Activated effector memory CD4-positive, alpha-beta T cell treated with anti-CD3 and anti-CD28 coated beads, Interleukin-2, amount 50 U/mL, for 16 hours (primary cell): Measurements from ENCODE around the gene ATP5IF1.

Experiments used
- DNase-seq: peaks from one replicate; pipeline ENCODE4 v3.0.0-alpha.2; 2020

ATP5IF1 gene

DNA sequence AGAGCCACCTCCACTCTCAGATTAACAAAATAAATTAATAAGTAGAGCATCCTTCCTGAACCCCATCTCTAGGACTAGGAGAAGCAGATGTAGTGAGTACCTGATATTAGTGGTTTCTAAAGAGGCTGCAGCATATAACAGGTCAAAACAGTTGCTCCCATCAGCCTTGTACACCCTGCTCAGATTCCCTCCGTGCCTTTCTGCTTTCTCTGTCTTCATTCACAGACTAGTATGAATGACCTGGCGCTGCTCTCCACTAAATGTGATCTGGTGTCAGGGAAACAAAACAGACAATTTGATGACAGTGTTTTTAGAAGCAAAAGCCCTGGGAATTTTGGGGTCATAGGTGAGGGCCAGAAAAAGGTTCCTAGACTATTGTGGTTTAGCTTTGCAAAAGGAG is 31.7 kb downstream of the ATP5IF1 start:
- DNase-seq: no peak

GRCh38 chr1:28269529-28269928 is 33.6 kb downstream of the ATP5IF1 start:
- no peak for DNase-seq

DNA sequence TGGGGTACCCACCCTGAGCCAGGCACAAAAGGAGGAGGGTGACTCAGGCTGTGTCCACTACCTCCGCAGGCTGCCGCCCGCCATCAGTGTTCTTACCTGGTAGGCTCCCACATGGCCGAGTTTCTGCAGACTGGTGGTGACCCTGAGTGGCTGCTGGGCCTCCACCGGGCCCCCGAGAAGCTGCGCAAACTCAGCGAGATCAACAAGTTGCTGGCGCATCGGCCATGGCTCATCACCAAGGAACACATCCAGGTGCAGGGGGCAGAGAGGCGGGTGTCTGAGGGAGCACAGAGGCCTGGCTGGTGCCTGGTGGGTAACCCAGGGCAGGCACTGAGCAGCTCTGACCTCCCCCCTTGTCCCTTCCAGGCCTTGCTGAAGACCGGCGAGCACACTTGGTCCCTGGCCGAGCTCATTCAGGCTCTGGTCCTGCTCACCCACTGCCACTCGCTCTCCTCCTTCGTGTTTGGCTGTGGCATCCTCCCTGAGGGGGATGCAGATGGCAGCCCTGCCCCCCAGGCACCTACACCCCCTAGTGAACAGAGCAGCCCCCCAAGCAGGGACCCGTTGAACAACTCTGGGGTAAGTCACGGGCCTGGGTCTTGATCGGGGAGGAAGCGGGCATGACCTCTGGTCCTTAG is 36.4 kb downstream of the ATP5IF1 start:
- no peak for DNase-seq

GRCh38 chr1:28273216-28273860 is 37.4 kb downstream of the ATP5IF1 start:
- no peak for DNase-seq

GRCh38 chr1:28278763-28279162 is 42.8 kb downstream of the ATP5IF1 start:
- no peak for DNase-seq

DNA sequence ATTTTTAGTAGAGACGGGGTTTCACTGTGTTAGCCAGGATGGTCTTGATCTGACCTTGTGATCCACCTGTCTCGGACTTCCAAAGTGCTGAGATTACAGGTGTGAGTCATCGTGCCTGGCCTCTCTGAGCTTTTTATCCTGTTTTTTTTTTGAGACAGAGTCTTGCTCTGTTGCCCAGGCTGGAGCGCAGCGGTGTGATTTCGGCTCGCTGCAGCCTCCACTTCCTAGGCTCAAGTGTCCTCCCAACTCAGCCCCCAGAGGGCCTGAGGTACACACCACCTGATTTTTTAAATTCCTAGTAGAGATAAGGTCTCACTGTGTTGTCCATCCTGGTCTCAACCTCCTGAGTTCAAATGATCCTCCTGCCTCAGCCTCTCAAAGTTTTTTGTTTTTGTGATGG is 43.8 kb downstream of the ATP5IF1 start:
- DNase-seq: no peak

DNA sequence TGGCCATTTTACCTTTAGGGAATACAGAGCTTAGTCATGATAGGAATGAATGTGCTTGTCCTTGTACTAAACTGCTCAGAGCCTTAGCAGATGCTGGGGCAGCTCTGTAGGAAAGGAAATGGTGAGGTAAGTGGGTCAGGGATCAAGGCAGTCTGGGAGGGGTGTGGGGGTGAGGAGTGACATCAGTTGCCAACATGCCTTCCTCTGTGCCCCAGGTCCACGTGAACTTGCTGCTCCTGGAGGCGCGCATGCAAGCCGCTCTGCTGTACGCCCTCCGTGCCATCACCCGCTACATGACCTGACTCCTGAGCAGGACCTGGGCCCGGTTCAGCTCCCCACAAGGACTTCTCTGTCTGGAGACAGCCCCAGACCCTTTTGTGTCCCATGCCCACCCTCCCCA is 44.6 kb downstream of the ATP5IF1 start:
- DNase-seq: no peak

DNA sequence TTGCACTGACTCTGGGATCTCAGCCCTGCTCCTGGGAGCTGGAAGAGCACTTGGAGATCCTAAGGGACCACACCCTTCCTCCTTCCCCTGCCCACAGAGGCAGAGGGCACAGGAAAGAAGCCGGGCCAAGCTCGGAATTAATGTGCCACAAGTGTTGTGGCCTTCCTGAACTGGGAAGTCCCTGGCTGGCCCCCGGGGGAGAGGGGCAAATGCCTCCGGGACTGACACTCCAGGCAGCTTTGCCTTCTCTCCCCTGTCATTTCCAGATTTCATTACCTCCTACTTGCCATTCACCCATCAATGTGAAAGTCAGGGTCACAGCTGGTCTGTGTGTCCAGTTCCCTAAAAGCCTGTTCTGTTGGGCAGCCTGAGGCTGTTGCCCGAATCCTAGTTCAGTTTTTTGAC is 45.1 kb downstream of the ATP5IF1 start:
- no peak for DNase-seq

- no peak for DNase-seq
These were observed 45.9 kb downstream of the ATP5IF1 start for GRCh38 chr1:28281608-28282425.

- no peak for DNase-seq
These were observed 46.8 kb downstream of the ATP5IF1 start for GRCh38 chr1:28282426-28283407.

- DNase-seq: no peak
These were observed 50.2 kb downstream of the ATP5IF1 start for GRCh38 chr1:28286111-28286510.
